ENCODE data around the gene PCDHGA3.

DNA sequence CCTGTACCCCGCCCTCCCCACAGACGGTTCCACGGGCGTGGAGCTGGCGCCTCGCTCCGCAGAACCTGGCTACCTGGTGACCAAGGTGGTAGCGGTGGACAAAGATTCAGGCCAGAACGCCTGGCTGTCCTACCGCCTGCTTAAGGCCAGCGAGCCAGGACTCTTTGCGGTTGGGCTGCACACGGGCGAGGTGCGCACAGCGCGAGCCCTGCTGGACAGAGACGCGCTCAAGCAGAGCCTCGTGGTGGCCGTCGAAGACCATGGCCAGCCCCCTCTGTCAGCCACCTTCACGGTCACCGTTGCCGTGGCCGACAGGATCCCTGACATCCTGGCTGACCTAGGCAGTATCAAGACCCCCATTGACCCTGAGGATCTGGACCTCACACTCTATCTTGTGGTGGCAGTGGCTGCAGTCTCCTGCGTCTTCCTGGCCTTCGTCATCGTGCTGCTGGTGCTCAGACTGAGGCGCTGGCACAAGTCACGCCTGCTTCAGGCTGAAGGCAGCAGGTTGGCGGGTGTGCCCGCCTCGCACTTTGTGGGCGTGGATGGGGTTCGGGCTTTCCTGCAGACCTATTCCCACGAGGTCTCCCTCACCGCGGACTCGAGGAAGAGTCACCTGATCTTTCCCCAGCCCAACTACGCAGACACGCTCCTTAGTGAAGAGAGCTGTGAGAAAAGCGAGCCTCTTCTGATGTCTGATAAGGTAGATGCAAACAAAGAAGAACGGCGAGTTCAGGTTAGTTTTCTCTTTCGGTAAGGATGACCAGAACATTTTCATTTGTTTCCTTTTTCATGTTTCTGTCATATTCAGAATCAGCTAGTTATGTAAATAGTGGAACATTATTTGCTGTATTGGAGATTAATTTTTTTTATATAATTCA is 22.6 kb downstream of the PCDHGA3 start:
- TF ChIP-seq, protein P1, sequence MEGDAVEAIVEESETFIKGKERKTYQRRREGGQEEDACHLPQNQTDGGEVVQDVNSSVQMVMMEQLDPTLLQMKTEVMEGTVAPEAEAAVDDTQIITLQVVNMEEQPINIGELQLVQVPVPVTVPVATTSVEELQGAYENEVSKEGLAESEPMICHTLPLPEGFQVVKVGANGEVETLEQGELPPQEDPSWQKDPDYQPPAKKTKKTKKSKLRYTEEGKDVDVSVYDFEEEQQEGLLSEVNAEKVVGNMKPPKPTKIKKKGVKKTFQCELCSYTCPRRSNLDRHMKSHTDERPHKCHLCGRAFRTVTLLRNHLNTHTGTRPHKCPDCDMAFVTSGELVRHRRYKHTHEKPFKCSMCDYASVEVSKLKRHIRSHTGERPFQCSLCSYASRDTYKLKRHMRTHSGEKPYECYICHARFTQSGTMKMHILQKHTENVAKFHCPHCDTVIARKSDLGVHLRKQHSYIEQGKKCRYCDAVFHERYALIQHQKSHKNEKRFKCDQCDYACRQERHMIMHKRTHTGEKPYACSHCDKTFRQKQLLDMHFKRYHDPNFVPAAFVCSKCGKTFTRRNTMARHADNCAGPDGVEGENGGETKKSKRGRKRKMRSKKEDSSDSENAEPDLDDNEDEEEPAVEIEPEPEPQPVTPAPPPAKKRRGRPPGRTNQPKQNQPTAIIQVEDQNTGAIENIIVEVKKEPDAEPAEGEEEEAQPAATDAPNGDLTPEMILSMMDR (IDR thresholded peaks at IDR 0.05) = no peak
- TF ChIP-seq, protein P2, sequence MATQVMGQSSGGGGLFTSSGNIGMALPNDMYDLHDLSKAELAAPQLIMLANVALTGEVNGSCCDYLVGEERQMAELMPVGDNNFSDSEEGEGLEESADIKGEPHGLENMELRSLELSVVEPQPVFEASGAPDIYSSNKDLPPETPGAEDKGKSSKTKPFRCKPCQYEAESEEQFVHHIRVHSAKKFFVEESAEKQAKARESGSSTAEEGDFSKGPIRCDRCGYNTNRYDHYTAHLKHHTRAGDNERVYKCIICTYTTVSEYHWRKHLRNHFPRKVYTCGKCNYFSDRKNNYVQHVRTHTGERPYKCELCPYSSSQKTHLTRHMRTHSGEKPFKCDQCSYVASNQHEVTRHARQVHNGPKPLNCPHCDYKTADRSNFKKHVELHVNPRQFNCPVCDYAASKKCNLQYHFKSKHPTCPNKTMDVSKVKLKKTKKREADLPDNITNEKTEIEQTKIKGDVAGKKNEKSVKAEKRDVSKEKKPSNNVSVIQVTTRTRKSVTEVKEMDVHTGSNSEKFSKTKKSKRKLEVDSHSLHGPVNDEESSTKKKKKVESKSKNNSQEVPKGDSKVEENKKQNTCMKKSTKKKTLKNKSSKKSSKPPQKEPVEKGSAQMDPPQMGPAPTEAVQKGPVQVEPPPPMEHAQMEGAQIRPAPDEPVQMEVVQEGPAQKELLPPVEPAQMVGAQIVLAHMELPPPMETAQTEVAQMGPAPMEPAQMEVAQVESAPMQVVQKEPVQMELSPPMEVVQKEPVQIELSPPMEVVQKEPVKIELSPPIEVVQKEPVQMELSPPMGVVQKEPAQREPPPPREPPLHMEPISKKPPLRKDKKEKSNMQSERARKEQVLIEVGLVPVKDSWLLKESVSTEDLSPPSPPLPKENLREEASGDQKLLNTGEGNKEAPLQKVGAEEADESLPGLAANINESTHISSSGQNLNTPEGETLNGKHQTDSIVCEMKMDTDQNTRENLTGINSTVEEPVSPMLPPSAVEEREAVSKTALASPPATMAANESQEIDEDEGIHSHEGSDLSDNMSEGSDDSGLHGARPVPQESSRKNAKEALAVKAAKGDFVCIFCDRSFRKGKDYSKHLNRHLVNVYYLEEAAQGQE (IDR thresholded peaks at IDR 0.05; ENCODE audit: insufficient read depth in 1 of 2, low read depth in 2 of 2, low read length in 1 of 2) = no peak
